Heart left ventricle (tissue), 16 donors: Measurements from ENCODE around the gene ZMIZ1. TPM values are rescaled to one million over a fixed set of nuclear protein-coding genes. Genes with fewer than 3 reads are reported as not detected.

Experiments
- ATAC-seq, 4 donors: fragments of 200-7000 bp; cut with Tn5 transposase; one replicate each; pipeline ENCODE4 v1.9.1; 2020 to 2022; ENCODE audit warnings: moderate library complexity in 4 of 4, mild to moderate bottlenecking in 3 of 4, moderate number of reproducible peaks in 1 of 4
- DNase-seq, 5 donors: peaks; one replicate each; pipeline ENCODE4 v3.0.0-alpha.2; 2020
- H3K27ac ChIP-seq, 12 donors: fragments of 200-600 bp; sonication (generic) in 4 of 12; one replicate each; pipeline versions ENCODE4 v1.5.0 to v1.8.0; 2016 to 2022; ENCODE audit warnings: mild to moderate bottlenecking in 2 of 12
- H3K27me3 ChIP-seq, 9 donors: fragments of 200-600 bp; sonication (generic) in 2 of 9; one replicate each; pipeline versions ENCODE4 v1.5.1 to v1.8.0; 2016 to 2022; ENCODE audit warnings: mild to moderate bottlenecking in 3 of 9
- H3K36me3 ChIP-seq, 9 donors: fragments of 200-600 bp; sonication (generic) in 2 of 9; one replicate each; pipeline versions ENCODE4 v1.5.0 to v1.8.0; 2018 to 2022; ENCODE audit warnings: mild to moderate bottlenecking in 2 of 9
- H3K4me1 ChIP-seq, 12 donors: fragments of 200-600 bp; sonication (generic) in 4 of 12; one replicate each; pipeline versions ENCODE4 v1.5.0 to v1.8.0; 2016 to 2022; ENCODE audit warnings: mild to moderate bottlenecking in 3 of 12
- H3K4me3 ChIP-seq, 12 donors: fragments of 200-600 bp; sonication (generic) in 4 of 12; one replicate each; pipeline versions ENCODE4 v1.5.0 to v1.8.0; 2017 to 2022; ENCODE audit warnings: mild to moderate bottlenecking in 9 of 12, moderate library complexity in 4 of 12
- H3K9me3 ChIP-seq, 12 donors: fragments of 200-600 bp; sonication (generic) in 4 of 12; one replicate each; pipeline versions ENCODE4 v1.5.0 to v1.8.0; 2016 to 2022; ENCODE audit warnings: mild to moderate bottlenecking in 1 of 12
- POLR2A ChIP-seq, 2 donors: fragments of 450-650 bp; IDR thresholded peaks; one replicate each; pipeline ENCODE4 v1.6.1; 2017; ENCODE audit warnings: antibody characterized with exemption in 2 of 2, mild to moderate bottlenecking in 2 of 2, moderate library complexity in 2 of 2
- WGBS, 4 donors: extraction: QIAGEN DNeasy Blood & Tissue Kit in 2 of 4; methylation state at CpG; one replicate each; pipeline versions ENCODE4 v1.1.5 to v1.1.7; 2013 to 2018; 5-methylcytosine and 5-hydroxymethylcytosine counted together
- intact Hi-C, 10 donors: fragments of 100-400 bp; cut with DNase I; formaldehyde crosslinking; loops; one replicate each; pipeline versions ENCODE4 v1.11.1 to v1.14.2; 2022
- polyA plus RNA-seq, 2 donors: library from polyadenylated mRNA; stranded (reverse); fragments of 200-250 nt; gene quantifications; one replicate each; pipeline ENCODE4 v1.2.3, GENCODE V29; 2013
- total RNA-seq, 9 donors: library from RNA; depleted of rRNA in 2 of 9; stranded (reverse); fragments of >200 nt in 2 of 9; fragmentation: NEBNext Ultra II Directional in 3 of 9; extraction: Animal tissue kit (Norgen Biotek cat#: 25700) in 3 of 9; gene quantifications; one replicate each; pipeline versions ENCODE4 v1.1.0 to v1.2.4, GENCODE V29; 2016 to 2023
- TF ChIP-seq, protein P1 (sequence below), 12 donors: fragments of 200-600 bp; sonication (generic) in 4 of 12; IDR thresholded peaks; one replicate each; pipeline versions ENCODE4 v1.5.0 to v1.8.0; 2018 to 2022; ENCODE audit warnings: antibody characterized with exemption in 12 of 12, mild to moderate bottlenecking in 5 of 12
- donor health status: ischemic (EF 13 %, LVEDD 7.1; RV severe dilation, severe dysfunction).
- donor health status: healthy with polysubstance abuse.
- donor health status: DM: no; HTN: yes; CAD: no.
- donor health status: DM: no; HTN: no; CAD: no.
- donor health status: ischemic (EF 25% LVEDD 6.9; RV normal size, moderate dysfunction).
- donor health status: ischemic (EF 25% LVEDD 5.7; RV mildly dilated, moderate dysfunction).
- donor health status: healthy.
- donor health status: DM: yes; HTN: yes; CAD: no.
- donor health status: ischemic (EF 35%, LVEDD 5.7; RV mildly dilated, moderate dysfunction).
- donor health status: nonischemic (EF 11% LVEDD 7.7; RV severe dilation, severe dysfunction).
- donor health status: DM: yes; HTN: yes; CAD: no.
- donor health status: PGD.
- donor health status: ischemic (EF 29% LVEDD 5.4; RV normal size, mild dysfunction).
- donor health status: nonischemic (EF 23%, LVEDD 6.1; RV moderate dilation, normal function).

Gene ZMIZ1
- total and polyA plus RNA-seq, 11 donors = 19.7 to 75.4 (median 49.2) TPM

DNA sequence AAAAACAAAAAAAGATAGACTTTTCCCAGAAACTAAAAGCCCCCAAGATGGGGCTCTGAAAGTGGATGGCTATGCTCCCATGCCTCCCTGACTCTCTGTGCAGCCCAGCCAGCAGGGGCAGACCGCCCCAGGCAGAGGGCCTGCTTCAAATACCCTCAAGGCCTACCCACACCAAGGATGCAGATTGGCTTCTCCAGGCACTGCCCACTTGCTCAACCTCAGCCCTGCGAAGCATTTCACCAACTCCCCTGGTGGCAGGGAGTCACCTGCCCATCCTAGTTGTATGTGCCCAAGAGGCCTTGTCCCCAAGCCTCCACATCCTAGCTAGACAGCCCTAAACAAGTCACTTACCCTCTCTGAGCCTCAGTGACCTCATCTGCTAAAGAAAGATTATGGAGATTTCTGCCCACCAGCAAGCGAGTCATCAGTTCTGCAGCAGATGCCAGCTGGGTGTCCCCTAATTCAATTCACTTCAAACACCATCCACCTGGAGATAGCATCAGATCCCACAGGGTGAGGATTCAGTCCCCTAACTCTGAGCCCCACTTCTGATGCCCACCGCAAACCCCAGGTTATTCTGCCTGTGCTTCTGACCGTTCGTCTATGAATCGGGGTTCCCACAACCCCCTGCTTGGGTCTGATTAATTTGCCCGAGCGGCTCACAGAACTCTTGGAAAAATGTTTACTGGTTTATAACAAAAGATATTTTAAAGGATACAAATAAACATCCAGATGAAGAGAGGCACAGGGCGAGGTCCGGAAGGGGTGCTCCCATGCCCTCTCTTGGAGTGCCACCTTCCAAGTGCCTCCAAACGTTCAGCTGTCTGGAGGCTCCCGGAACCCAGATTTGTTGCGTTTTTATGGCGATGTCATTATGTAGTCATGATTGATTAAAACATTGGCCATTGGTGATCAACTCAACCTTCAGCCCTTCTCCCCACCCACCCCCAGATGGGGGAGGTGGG lies 18.6 kb upstream of the ZMIZ1 start:
- 81 to 97% (median 94%) methylated on average over 15 of the region's 15 CpGs for WGBS, 4 donors
- peak in 2 of 5 donors; percentile 7 to 40 for DNase-seq
- Histone ChIP-seq H3K4me3 (no peak overlapping the region), H3K36me3 (no peaks in the 10 kb centered on the region), H3K27ac (no peak overlapping the region), H3K27me3 (no peaks in the 10 kb centered on the region), H3K9me3 (no peaks in the 10 kb centered on the region), H3K4me1 (peaks cover 0 to 44% (median 9%) of the 10 kb centered on the region in 12 donors)
- no peak for ATAC-seq
- TF ChIP-seq, protein P1, sequence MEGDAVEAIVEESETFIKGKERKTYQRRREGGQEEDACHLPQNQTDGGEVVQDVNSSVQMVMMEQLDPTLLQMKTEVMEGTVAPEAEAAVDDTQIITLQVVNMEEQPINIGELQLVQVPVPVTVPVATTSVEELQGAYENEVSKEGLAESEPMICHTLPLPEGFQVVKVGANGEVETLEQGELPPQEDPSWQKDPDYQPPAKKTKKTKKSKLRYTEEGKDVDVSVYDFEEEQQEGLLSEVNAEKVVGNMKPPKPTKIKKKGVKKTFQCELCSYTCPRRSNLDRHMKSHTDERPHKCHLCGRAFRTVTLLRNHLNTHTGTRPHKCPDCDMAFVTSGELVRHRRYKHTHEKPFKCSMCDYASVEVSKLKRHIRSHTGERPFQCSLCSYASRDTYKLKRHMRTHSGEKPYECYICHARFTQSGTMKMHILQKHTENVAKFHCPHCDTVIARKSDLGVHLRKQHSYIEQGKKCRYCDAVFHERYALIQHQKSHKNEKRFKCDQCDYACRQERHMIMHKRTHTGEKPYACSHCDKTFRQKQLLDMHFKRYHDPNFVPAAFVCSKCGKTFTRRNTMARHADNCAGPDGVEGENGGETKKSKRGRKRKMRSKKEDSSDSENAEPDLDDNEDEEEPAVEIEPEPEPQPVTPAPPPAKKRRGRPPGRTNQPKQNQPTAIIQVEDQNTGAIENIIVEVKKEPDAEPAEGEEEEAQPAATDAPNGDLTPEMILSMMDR (IDR thresholded peaks at IDR 0.05) = no peak
- TF ChIP-seq POLR2A (IDR thresholded peaks at IDR 0.05) = no peak
- intact Hi-C loops = loop anchor here in 2 of 10 donors (10.0 kb wide), 2 partner anchors 185 to 1005 kb away; no protein-coding TSS in a partner anchor

DNA sequence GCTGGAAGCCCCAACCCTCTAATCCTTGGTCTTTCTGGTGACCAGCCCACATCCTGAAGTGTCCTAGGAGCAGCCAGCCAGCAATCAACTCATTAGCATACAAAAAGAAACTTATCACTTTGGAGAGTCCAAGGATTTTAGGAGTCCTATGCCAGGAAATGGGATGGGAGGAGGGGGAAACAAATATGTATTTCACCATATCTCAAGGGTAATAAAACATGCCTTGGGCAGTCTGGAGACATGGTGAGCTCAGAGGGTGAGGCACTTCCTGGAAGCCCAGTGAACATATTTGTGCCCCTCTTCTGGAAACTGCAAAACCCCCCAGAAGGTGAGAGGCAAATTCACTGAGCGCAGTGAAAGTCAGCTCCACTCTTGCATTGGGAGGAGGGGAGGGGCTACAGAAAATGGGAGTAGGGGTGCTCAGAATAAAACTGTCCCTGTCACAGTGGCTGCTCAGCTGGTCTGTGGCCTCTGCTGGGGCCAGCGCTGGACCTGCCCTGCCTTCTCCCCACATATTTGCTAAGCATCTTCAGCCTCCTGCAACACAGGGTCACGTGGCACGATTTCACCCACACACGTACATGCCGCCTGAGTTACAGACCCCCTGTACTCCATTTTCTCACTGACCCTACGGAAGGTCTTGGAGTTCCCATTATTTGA lies 17.7 kb upstream of the ZMIZ1 start:
- no peak overlapping the region for H3K27ac ChIP-seq
- no peaks in the 10 kb centered on the region for H3K36me3 ChIP-seq
- H3K27me3 ChIP-seq = no peaks in the 10 kb centered on the region
- peaks cover 0 to 44% (median 9%) of the 10 kb centered on the region in 12 donors for H3K4me1 ChIP-seq
- intact Hi-C loops = loop anchor here in 2 of 10 donors (10.0 kb wide), 2 partner anchors 186 to 1006 kb away; no protein-coding TSS in a partner anchor
- ATAC-seq = no peak
- WGBS, 4 donors = 82 to 97% (median 91%) methylated on average over 7 of the region's 7 CpGs
- no peak overlapping the region for H3K4me3 ChIP-seq
- no peaks in the 10 kb centered on the region for H3K9me3 ChIP-seq
- TF ChIP-seq POLR2A (IDR thresholded peaks at IDR 0.05) = no peak
- TF ChIP-seq, protein P1 (IDR thresholded peaks at IDR 0.05) = no peak
- DNase-seq = peak in 2 of 5 donors; percentile 9 to 13

DNA sequence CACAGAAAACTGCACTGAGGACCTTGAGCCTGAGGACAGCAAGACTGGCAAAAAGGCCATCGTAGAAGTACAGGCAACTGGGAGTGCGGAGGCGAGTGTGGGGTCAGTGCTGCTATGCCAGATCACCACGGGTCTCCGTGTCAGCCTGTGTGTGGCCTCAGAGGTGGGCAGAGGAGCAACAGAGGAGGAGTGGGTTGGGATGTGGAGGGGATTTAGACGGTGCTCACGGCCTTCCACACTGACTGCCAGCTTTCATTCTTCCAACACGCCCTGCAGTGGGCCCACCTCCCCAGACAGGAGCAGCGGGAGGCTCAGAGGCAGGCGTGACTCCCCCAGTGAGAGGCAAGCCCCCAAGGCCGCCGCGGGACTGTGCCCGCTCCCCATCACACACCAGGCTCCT lies 17.0 kb upstream of the ZMIZ1 start:
- TF ChIP-seq, protein P1 (IDR thresholded peaks at IDR 0.05) = no peak
- TF ChIP-seq POLR2A (IDR thresholded peaks at IDR 0.05) = no peak
- peak in 2 of 5 donors; percentile 4 to 48 for DNase-seq
- WGBS, 4 donors = 86 to 92% (median 89%) methylated on average over 14 of the region's 14 CpGs
- Histone ChIP-seq H3K9me3 (no peaks in the 10 kb centered on the region), H3K27me3 (no peaks in the 10 kb centered on the region), H3K4me1 (peaks cover 0 to 38% (median 9%) of the 10 kb centered on the region in 12 donors), H3K4me3 (no peak overlapping the region), H3K36me3 (no peaks in the 10 kb centered on the region), H3K27ac (no peak overlapping the region)
- no peak for ATAC-seq
- intact Hi-C loops = loop anchor here in 2 of 10 donors (10.0 kb wide), 2 partner anchors 187 to 1007 kb away; no protein-coding TSS in a partner anchor
